PFSK-1 (cell line): ENCODE results near the gene MAPK8.

Experiments
- FOXP2 ChIP-seq: optimal IDR thresholded peaks from 2 replicates; pipeline ENCODE3; 2011; ENCODE audit warnings: borderline replicate concordance, control low read depth, inconsistent platforms; ENCODE audit not compliant: insufficient read depth; ENCODE audit errors: extremely low read length, extremely low read depth
- POLR2AphosphoS5 ChIP-seq: IDR thresholded peaks from 2 replicates; pipeline ENCODE4 v1.6.1; 2012; ENCODE audit warnings: low read depth, mild to moderate bottlenecking, control low read depth, low read length, moderate library complexity
- SIN3A ChIP-seq: IDR thresholded peaks from 2 replicates; pipeline ENCODE4 v1.6.1; 2012; ENCODE audit warnings: mild to moderate bottlenecking, low read length, moderate library complexity, borderline replicate concordance; ENCODE audit not compliant: insufficient read depth
- TAF1 ChIP-seq: IDR thresholded peaks from 2 replicates; pipeline ENCODE4 v1.6.1; 2012; ENCODE audit warnings: low read length, control low read depth, borderline replicate concordance; ENCODE audit not compliant: insufficient read depth
- TF ChIP-seq, protein P1 (sequence below), 2 experiments: IDR thresholded peaks; 2 replicates each; pipeline versions ENCODE4 v1.6.1 to v1.8.0; 2011 to 2012; ENCODE audit warnings: low read depth in 2 of 2, low read length in 2 of 2, control low read depth in 1 of 2, inconsistent platforms in 1 of 2, mild to moderate bottlenecking in 1 of 2, moderate library complexity in 1 of 2; ENCODE audit not compliant: insufficient read depth in 1 of 2

MAPK8 gene

DNA sequence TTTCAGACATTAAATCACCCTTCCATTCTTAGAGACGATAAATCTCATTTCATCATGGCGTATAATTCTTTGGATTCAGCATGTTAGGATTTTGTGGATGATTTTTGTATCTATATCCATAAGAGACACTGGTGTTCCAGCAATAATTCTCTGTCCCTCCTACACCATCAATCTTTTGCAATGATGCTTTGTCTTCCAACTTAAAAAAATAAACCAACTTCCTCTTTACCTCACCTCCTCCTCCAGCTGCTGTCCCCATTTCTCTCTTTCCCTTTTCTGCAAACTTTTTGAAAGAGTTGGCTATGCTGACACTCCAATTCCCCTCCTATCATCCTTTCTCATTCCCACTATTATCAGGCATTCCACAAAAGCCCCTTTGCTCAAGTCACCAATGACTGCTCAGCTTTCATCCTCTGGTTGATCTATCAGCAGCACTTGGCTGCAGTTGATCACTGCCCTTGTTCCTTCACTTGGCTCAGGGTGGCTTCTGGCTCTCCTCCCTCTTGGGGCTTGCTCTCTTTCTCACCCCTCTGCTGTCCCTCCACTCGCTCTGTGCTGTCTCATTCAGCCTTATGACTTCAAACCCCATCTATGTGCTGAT is 168.4 kb downstream of the MAPK8 start:
- TF ChIP-seq POLR2AphosphoS5, result no peak
- TF ChIP-seq, protein P1, sequence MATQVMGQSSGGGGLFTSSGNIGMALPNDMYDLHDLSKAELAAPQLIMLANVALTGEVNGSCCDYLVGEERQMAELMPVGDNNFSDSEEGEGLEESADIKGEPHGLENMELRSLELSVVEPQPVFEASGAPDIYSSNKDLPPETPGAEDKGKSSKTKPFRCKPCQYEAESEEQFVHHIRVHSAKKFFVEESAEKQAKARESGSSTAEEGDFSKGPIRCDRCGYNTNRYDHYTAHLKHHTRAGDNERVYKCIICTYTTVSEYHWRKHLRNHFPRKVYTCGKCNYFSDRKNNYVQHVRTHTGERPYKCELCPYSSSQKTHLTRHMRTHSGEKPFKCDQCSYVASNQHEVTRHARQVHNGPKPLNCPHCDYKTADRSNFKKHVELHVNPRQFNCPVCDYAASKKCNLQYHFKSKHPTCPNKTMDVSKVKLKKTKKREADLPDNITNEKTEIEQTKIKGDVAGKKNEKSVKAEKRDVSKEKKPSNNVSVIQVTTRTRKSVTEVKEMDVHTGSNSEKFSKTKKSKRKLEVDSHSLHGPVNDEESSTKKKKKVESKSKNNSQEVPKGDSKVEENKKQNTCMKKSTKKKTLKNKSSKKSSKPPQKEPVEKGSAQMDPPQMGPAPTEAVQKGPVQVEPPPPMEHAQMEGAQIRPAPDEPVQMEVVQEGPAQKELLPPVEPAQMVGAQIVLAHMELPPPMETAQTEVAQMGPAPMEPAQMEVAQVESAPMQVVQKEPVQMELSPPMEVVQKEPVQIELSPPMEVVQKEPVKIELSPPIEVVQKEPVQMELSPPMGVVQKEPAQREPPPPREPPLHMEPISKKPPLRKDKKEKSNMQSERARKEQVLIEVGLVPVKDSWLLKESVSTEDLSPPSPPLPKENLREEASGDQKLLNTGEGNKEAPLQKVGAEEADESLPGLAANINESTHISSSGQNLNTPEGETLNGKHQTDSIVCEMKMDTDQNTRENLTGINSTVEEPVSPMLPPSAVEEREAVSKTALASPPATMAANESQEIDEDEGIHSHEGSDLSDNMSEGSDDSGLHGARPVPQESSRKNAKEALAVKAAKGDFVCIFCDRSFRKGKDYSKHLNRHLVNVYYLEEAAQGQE (IDR thresholded peaks at IDR 0.05; ENCODE audit: insufficient read depth in 1 of 2, low read depth in 2 of 2, low read length in 2 of 2), result no peak
- no peak for TF ChIP-seq SIN3A
- TF ChIP-seq TAF1, result no peak
- no peak for TF ChIP-seq FOXP2

GRCh38 chr10:48475943-48476278 is 169.4 kb downstream of the MAPK8 start:
- no peak for TF ChIP-seq FOXP2
- no peak for TF ChIP-seq POLR2AphosphoS5
- TF ChIP-seq SIN3A, result no peak
- TF ChIP-seq, protein P1 (IDR thresholded peaks at IDR 0.05; ENCODE audit: insufficient read depth in 1 of 2, low read depth in 2 of 2, low read length in 2 of 2), result no peak
- TF ChIP-seq TAF1, result no peak

DNA sequence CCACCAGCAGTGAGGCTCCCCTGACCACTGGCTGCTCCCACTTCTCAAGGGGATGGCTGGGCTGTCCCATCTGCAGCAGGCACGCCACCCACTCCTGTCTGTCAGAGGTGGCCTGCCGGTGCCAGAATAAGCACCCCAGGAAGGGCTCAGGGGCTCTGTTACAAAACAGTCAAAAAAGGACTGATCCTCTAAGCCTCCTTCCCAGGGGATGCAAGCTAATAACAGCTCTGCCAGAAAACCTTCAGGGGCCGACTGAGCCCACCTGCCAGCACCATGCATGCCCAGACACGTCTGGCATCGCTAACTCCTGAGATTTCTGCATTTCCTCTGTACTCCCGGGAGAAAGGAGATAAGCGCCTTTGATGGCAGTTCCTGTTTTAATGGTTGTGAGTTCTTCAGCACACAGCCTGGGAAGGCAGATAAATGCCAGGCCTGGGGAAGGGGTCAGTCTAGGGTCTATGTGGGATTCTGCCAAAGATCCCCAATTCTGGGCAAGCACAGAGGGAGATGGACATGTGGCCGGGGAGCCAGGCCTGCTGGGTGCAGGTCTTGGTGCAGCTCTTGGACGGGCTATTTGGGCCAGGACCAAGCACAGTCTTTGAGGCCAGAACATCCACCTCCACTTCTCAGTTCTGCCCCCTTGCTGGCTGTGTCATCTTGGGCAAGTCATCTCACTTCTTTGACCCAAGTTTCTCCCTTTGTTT is 170.0 kb downstream of the MAPK8 start:
- no peak for TF ChIP-seq POLR2AphosphoS5
- no peak for TF ChIP-seq SIN3A
- TF ChIP-seq, protein P1 (IDR thresholded peaks at IDR 0.05; ENCODE audit: insufficient read depth in 1 of 2, low read depth in 2 of 2, low read length in 2 of 2), result no peak
- no peak for TF ChIP-seq FOXP2
- TF ChIP-seq TAF1, result no peak

DNA sequence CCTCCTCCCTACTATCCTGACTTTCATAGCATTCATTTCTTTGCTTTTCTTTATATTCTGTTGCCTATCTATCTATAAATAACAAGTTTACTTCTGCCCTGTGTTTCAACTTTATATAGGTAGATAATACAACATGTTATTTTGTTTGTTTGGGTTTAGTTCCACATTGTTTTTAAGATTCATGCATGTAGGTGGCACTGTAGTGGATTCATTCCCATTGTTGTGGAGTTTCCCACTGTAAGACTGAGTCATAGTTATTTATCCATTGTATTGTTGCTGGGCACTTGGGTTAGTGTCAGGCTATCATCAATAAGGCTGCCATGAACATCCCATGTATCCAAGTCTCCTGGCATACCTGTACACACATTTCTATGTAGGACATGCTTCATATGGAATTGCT is 170.7 kb downstream of the MAPK8 start:
- TF ChIP-seq TAF1 (no peak), SIN3A (no peak), POLR2AphosphoS5 (no peak), FOXP2 (no peak)
- TF ChIP-seq, protein P1 (IDR thresholded peaks at IDR 0.05; ENCODE audit: insufficient read depth in 1 of 2, low read depth in 2 of 2, low read length in 2 of 2), result no peak
